ENCODE measurements around the gene C8B.

C8B gene

DNA sequence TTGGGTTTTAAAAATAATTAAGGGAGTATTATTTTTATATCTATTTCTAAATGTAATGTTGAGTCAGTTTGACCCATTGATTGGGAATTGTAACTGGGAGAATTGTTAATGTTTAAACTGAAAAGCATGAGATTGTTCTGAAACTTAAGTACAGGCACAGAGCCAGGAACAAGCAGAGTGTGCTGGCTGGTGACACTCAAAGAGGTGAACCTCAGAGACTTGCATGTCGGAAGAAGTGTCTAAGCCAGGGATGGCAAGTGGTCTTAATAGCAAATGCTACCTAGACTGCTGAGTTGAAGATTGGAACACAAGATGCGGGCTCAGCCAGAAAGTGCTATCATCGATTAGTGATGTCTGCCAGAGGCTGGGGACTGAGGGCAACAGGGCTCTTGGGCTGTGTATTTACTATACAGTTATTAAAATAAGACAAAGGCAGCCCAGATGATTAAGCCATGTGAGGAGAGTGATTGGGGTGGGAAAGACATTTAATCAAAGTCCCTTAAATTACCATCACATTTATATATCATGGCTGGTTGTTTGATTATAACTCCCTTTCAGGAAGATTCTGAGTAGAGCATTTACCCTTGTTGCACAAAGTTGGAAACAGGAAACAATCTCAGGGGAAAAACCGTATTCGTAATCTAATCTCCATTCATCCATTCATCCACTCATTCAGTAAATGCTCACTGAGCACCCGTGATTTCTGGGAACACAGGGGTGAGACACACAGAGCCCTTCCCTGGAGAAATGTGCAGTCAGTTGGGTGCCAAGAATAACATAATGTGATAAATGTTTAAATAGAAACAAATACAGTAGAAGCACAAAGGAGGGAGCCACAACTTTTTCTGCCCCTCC is 68.4 kb downstream of the C8B start:
- no peak for DNase-seq

DNA sequence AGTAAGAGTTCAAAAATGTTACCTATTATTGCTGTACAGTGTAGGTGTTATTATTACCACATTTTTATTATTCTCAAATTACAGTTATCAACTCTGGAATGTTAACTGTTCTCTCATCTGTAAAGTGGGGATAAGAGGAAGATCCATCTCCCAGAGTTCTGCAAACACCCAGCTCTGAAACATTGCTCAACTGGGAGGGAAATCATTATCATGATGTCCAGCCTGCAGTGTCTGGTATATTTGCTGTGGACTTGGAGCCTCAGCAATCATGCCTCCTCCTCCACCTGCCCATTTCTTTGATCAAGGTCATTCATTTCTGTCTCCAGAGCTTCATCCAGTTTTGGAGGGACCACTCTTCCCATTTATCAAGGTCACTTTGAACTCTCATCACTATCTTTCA is 71.8 kb downstream of the C8B start:
- DNase-seq = no peak

DNA sequence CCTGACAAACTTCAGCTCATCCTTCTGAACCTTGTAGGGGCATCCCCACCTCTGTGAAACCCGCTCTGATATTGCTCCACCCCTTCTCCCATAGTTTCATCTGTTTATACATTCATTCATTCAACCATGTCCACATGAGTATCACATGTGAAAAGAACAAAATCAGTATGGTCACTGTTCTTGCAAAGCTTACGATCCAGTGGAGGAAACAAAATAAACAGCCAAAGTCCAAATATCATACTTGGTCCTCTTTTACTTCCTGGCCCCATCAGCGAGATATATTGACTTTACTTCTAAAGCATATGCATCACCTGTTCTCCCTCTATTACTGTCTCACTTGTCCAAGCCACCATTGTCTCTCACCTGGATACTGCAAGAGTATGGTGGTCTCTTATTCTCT is 75.6 kb downstream of the C8B start:
- no peak for DNase-seq

DNA sequence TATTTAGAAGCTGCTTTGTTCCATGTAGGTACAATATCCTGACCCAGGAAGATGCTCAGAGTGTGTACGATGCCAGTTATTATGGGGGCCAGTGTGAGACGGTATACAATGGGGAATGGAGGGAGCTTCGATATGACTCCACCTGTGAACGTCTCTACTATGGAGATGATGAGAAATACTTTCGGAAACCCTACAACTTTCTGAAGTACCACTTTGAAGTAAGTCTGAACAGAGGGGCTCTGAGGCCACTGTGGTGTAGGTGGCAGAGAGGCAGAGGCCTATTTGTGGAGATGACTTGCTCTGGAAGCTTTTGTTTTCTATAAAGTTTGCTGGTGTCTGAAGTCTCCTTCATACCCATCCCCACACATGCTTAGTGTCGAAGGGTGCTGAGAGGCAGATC is 84.4 kb downstream of the C8B start:
- DNase-seq = no peak

DNA sequence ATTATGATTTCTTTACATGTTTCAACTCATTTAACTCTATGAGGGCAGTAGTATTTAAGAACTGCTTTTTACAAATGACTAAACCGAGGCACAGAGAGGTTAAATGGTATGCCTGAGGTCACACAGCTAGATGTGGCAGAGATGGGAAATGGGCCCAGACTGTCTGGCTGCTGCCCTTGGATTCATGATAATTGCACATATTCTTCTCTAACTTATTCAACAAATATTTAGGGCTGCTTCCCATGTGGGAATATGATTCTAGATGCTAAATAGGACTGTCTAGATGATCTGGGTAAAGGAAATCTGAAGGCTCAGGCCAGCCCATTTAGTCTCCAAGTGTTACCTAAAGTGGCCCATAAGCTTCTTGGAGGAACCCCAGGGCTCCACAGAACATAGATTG is 85.0 kb downstream of the C8B start:
- DNase-seq = no peak

Data from suppressor macrophage (primary cell).